SK-N-MC (cell line): Measurements from ENCODE around the gene PCSK4.
A peak's percentile ranks its signal among the peaks of the same experiment; 100 is the strongest.

Experiments used
- DNase-seq: peaks from one replicate; pipeline ENCODE4 v3.0.0-alpha.2; 2011; ENCODE audit warnings: low read depth, low spot score
- H3K27ac ChIP-seq: fragments of 200-600 bp; sonication (generic); 2 replicates; pipeline ENCODE4 v1.5.1; 2016; ENCODE audit warnings: mixed run types
- H3K36me3 ChIP-seq: fragments of 200-600 bp; sonication (generic); 2 replicates; pipeline ENCODE4 v1.6.1; 2017; ENCODE audit warnings: antibody characterized with exemption, low read length, mixed read lengths; ENCODE audit not compliant: insufficient read depth
- H3K4me3 ChIP-seq: fragments of 200-600 bp; sonication (generic); 2 replicates; pipeline ENCODE4 v1.5.1; 2016
- H3K9ac ChIP-seq: fragments of 200-600 bp; sonication (generic); 2 replicates; pipeline ENCODE4 v1.8.0; 2017; ENCODE audit warnings: mixed run types, mixed read lengths; ENCODE audit not compliant: insufficient read length
- H3K9me3 ChIP-seq: fragments of 200-600 bp; sonication (generic); 2 replicates; pipeline ENCODE4 v1.6.1; 2017; ENCODE audit warnings: low read depth, mild to moderate bottlenecking, antibody characterized with exemption, low read length, moderate library complexity, mixed read lengths
- EZH2 ChIP-seq: fragments of 200-600 bp; sonication (generic); IDR thresholded peaks from one replicate; pipeline ENCODE4 v1.6.1; 2017; ENCODE audit warnings: antibody characterized with exemption
- FOXP2 ChIP-seq: optimal IDR thresholded peaks from 2 replicates; pipeline ENCODE3; 2011; ENCODE audit warnings: mild to moderate bottlenecking, moderate library complexity; ENCODE audit not compliant: insufficient read depth; ENCODE audit errors: extremely low read length, control extremely low read depth
- POLR2AphosphoS5 ChIP-seq: IDR thresholded peaks from 2 replicates; pipeline ENCODE4 v1.6.1; 2012; ENCODE audit warnings: mild to moderate bottlenecking, low read depth, low read length, borderline replicate concordance

The PCSK4 gene

GRCh38 chr19:1514295-1514661 is 24.1 kb upstream of the PCSK4 start:
- Histone ChIP-seq H3K27ac (no peak overlapping the region), H3K36me3 (no peaks in the 10 kb centered on the region), H3K9me3 (no peaks in the 10 kb centered on the region), H3K9ac (no peak overlapping the region), H3K4me3 (no peak overlapping the region)
- TF ChIP-seq FOXP2, result no peak
- TF ChIP-seq POLR2AphosphoS5, result no peak
- TF ChIP-seq EZH2, result no peak
- no peak for DNase-seq

GRCh38 chr19:1513499-1514294 is 23.5 kb upstream of the PCSK4 start:
- Histone ChIP-seq H3K36me3 (no peaks in the 10 kb centered on the region), H3K9me3 (no peaks in the 10 kb centered on the region), H3K4me3 (peak overlapping the region; percentile 59), H3K27ac (no peak overlapping the region), H3K9ac (no peak overlapping the region)
- TF ChIP-seq FOXP2 (no peak), EZH2 (no peak), POLR2AphosphoS5 (no peak)
- DNase-seq, result no peak

- no peak for TF ChIP-seq POLR2AphosphoS5
- TF ChIP-seq EZH2, result no peak
- no peak for TF ChIP-seq FOXP2
- Histone ChIP-seq H3K36me3 (no peaks in the 10 kb centered on the region), H3K27ac (no peak within 1 kb of the TSS), H3K9me3 (no peaks in the 10 kb centered on the region), H3K4me3 (peak within 1 kb of the TSS; percentile 60), H3K9ac (no peak within 1 kb of the TSS)
- DNase-seq, result no peak
Observed at GRCh38 chr19:1512671-1513498, 22.7 kb upstream of the PCSK4 start, which contains the start of gene ADAMTSL5. TSS of gene ADAMTSL5 (minus strand) at chr19:1513019. CDS start at chr19:1510943, 2,076 bp downstream.

GRCh38 chr19:1511318-1512317 is 21.5 kb upstream of the PCSK4 start:
- Histone ChIP-seq H3K9ac (no peak overlapping the region), H3K9me3 (no peaks in the 10 kb centered on the region), H3K4me3 (no peak overlapping the region), H3K27ac (no peak overlapping the region), H3K36me3 (no peaks in the 10 kb centered on the region)
- no peak for DNase-seq
- TF ChIP-seq FOXP2, result no peak
- no peak for TF ChIP-seq EZH2
- no peak for TF ChIP-seq POLR2AphosphoS5

- no peak overlapping the region for H3K4me3 ChIP-seq
- no peak for DNase-seq
- no peak overlapping the region for H3K9ac ChIP-seq
- no peak overlapping the region for H3K27ac ChIP-seq
- TF ChIP-seq FOXP2 (no peak), EZH2 (no peak)
- no peaks in the 10 kb centered on the region for H3K9me3 ChIP-seq
- no peaks in the 10 kb centered on the region for H3K36me3 ChIP-seq
Observed at GRCh38 chr19:1510807-1511206, 20.7 kb upstream of the PCSK4 start.

- H3K9me3 ChIP-seq, result no peaks in the 10 kb centered on the region
- no peak overlapping the region for H3K27ac ChIP-seq
- no peak overlapping the region for H3K4me3 ChIP-seq
- no peaks in the 10 kb centered on the region for H3K36me3 ChIP-seq
- H3K9ac ChIP-seq, result no peak overlapping the region
- TF ChIP-seq FOXP2 (no peak), EZH2 (no peak), POLR2AphosphoS5 (no peak)
- no peak for DNase-seq
Observed at GRCh38 chr19:1510442-1510806, 20.3 kb upstream of the PCSK4 start.

- TF ChIP-seq FOXP2 (no peak), POLR2AphosphoS5 (no peak), EZH2 (no peak)
- H3K27ac ChIP-seq, result no peak overlapping the region
- H3K4me3 ChIP-seq, result no peak overlapping the region
- H3K36me3 ChIP-seq, result no peaks in the 10 kb centered on the region
- no peak for DNase-seq
- H3K9me3 ChIP-seq, result no peaks in the 10 kb centered on the region
- H3K9ac ChIP-seq, result no peak overlapping the region
Observed at GRCh38 chr19:1509602-1510441, 19.7 kb upstream of the PCSK4 start.
